NCI-H446 (cell line): Measurements from ENCODE around the gene SYCE1L.
"Not testable (repeated sequence)": the region's sequence is repeated elsewhere in the genome, so short reads cannot be mapped to it uniquely, and the experiment has no call there.

Source experiments
- DNase-seq, 2 experiments: peaks; one replicate each; lab custom pipeline; 2025; lab: John Stamatoyannopoulos, UW

SYCE1L gene

GRCh38 chr16:77199211-77199610 lies at the start of gene SYCE1L:
Gene SYCE1L (plus strand): TSS chr16:77199408. CDS start chr16:77199452, 44 bp downstream.
- no peak for DNase-seq

GRCh38 chr16:77157346-77158058 lies 41.7 kb upstream of the SYCE1L start:
- DNase-seq: no peak

GRCh38 chr16:77158293-77158692 lies 40.9 kb upstream of the SYCE1L start:
- DNase-seq: no peak

GRCh38 chr16:77165006-77165405 lies 34.2 kb upstream of the SYCE1L start:
- DNase-seq: no peak

- DNase-seq: not testable (repeated sequence)
These were observed 33.5 kb upstream of the SYCE1L start for GRCh38 chr16:77165536-77166236.

- no peak for DNase-seq
These were observed 32.5 kb upstream of the SYCE1L start for GRCh38 chr16:77166726-77167125.

- DNase-seq: no peak
These were observed 30.3 kb upstream of the SYCE1L start for GRCh38 chr16:77168901-77169300.

- DNase-seq: peak in 1 of 2 experiments; percentile 15
These were observed 29.5 kb upstream of the SYCE1L start for GRCh38 chr16:77169650-77170236.

- DNase-seq: no peak
These were observed 28.4 kb upstream of the SYCE1L start for GRCh38 chr16:77170805-77171204.

GRCh38 chr16:77171745-77172635 lies 27.2 kb upstream of the SYCE1L start:
- DNase-seq: peak; percentile 0 to 26

GRCh38 chr16:77172951-77173350 lies 26.3 kb upstream of the SYCE1L start:
- DNase-seq: no peak

- no peak for DNase-seq
These were observed 16.1 kb upstream of the SYCE1L start for GRCh38 chr16:77183137-77183536.

GRCh38 chr16:77186298-77186697 lies 12.9 kb upstream of the SYCE1L start:
- not testable (repeated sequence) for DNase-seq

GRCh38 chr16:77190190-77190477 lies 9.1 kb upstream of the SYCE1L start:
- DNase-seq: no peak

- DNase-seq: peak; percentile 78 to 92
These were observed 8.5 kb upstream of the SYCE1L start, which contains the start of gene MON1B for GRCh38 chr16:77190478-77191258. Gene MON1B (plus strand): TSS chr16:77191190. CDS start chr16:77191486, 296 bp downstream.

- no peak for DNase-seq
These were observed 7.8 kb upstream of the SYCE1L start for GRCh38 chr16:77191259-77191969.

GRCh38 chr16:77193377-77193776 lies 5.8 kb upstream of the SYCE1L start:
- DNase-seq: no peak

- DNase-seq: no peak
These were observed 4.6 kb upstream of the SYCE1L start for GRCh38 chr16:77194295-77195231.

GRCh38 chr16:77195411-77195810 lies 3.8 kb upstream of the SYCE1L start:
- no peak for DNase-seq

GRCh38 chr16:77197747-77198146 lies 1.5 kb upstream of the SYCE1L start:
- DNase-seq: no peak
